OCI-LY3 (cell line): ENCODE data around the gene TRAPPC2L.

ENCODE experiments used
- H2AFZ ChIP-seq: fragments of 200-600, 300-600 bp; shearing (Covaris generic); 2 replicates; pipeline ENCODE4 v1.6.0; 2014; ENCODE audit warnings: antibody characterized with exemption, low read depth, low read length
- H3K27ac ChIP-seq: fragments of 200-600, 300-600 bp; sonication (generic); 2 replicates; pipeline ENCODE4 v1.5.1; 2014; ENCODE audit warnings: mild to moderate bottlenecking, low read length, moderate library complexity, mixed read lengths
- H3K27me3 ChIP-seq: fragments of 200-600, 300-600 bp; sonication (generic); 2 replicates; pipeline ENCODE4 v1.6.1; 2014; ENCODE audit warnings: low read depth, low read length, mixed read lengths
- H3K36me3 ChIP-seq: fragments of 200-600, 300-600 bp; sonication (generic); replicated peaks from 2 replicates; pipeline ENCODE3; 2014; ENCODE audit warnings: low read depth, low read length, mixed read lengths
- H3K4me1 ChIP-seq: fragments of 300-600, 200-600 bp; sonication (generic); 2 replicates; pipeline ENCODE4 v1.6.1; 2014; ENCODE audit warnings: low read length, mixed read lengths
- H3K4me2 ChIP-seq: fragments of 200-600, 300-600 bp; sonication (generic); 2 replicates; pipeline ENCODE4 v1.6.1; 2014; ENCODE audit warnings: low read length, mixed read lengths
- H3K4me3 ChIP-seq: fragments of 300-600, 200-600 bp; sonication (generic); 2 replicates; pipeline ENCODE4 v1.5.1; 2014; ENCODE audit warnings: antibody characterized with exemption, mild to moderate bottlenecking, low read length, moderate library complexity
- H3K79me2 ChIP-seq: fragments of 300-600, 200-600 bp; shearing (Covaris generic); 2 replicates; pipeline ENCODE4 v1.6.1; 2014; ENCODE audit warnings: mild to moderate bottlenecking, low read length, mixed read lengths
- H3K9ac ChIP-seq: fragments of 300-600, 200-600 bp; shearing (Covaris generic); 2 replicates; pipeline ENCODE4 v1.6.0; 2014; ENCODE audit warnings: mild to moderate bottlenecking, low read length, moderate library complexity
- H3K9me3 ChIP-seq: fragments of 200-600, 300-600 bp; shearing (Covaris generic); 2 replicates; pipeline ENCODE4 v1.6.1; 2014; ENCODE audit warnings: low read length, mixed read lengths; ENCODE audit not compliant: insufficient read depth
- H4K20me1 ChIP-seq: fragments of 200-600, 300-600 bp; sonication (generic); 2 replicates; pipeline ENCODE4 v1.6.1; 2016; ENCODE audit warnings: low read length, mixed read lengths; ENCODE audit not compliant: insufficient read depth
- CTCF ChIP-seq: fragments of 200-600, 300-600 bp; sonication (generic); IDR thresholded peaks from 2 replicates; pipeline ENCODE4 v1.5.1; 2014; ENCODE audit warnings: antibody characterized with exemption, low read length, low read depth
- EZH2phosphoT487 ChIP-seq: fragments of 200-600 bp; shearing (Covaris generic); IDR thresholded peaks from 2 replicates; pipeline ENCODE4 v1.6.1; 2018; ENCODE audit warnings: antibody characterized with exemption, mixed run types, low read depth

The TRAPPC2L gene

GRCh38 chr16:88814144-88814502 is 42.8 kb upstream of the TRAPPC2L start:
- Histone ChIP-seq H3K27me3 (no peaks in the 10 kb centered on the region), H4K20me1 (peaks cover 11% of the 10 kb centered on the region; the same call in 1 of the 2 replicates), H3K4me2 (no peak overlapping the region), H3K9me3 (no peaks in the 10 kb centered on the region), H2AFZ (no peak overlapping the region), H3K79me2 (peaks cover 21% of the 10 kb centered on the region), H3K4me3 (no peak overlapping the region), H3K4me1 (peaks cover 11% of the 10 kb centered on the region), H3K27ac (no peak overlapping the region), H3K36me3 (peaks cover 10% of the 10 kb centered on the region), H3K9ac (no peak overlapping the region)
- TF ChIP-seq CTCF (no peak), EZH2phosphoT487 (no peak)

DNA sequence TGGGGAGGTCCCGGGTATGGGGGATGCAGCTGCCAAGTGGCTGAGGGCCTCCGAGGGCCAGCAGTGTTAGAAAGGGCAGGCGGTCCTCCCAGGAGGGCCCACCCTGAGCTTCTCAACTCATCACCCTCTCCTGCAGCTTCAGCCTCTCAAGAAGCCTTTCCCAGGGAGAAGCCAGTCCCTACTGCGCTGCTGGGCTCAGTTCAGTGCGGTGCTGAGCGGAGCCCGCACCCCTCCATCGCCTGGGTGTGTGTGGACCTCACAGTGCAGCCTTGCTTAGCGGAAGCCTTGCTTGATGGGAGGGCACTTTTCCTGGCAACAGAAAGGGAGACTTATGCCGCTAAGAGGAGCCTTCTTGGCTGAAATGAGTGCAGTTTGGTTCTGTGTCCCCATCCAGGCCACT is 41.7 kb upstream of the TRAPPC2L start:
- no peak overlapping the region for H3K9ac ChIP-seq
- H3K4me1 ChIP-seq: peaks cover 6% of the 10 kb centered on the region

GRCh38 chr16:88815901-88816589 is 40.9 kb upstream of the TRAPPC2L start:
- H3K27ac ChIP-seq: no peak overlapping the region
- H3K9me3 ChIP-seq: no peaks in the 10 kb centered on the region
- TF ChIP-seq EZH2phosphoT487 (no peak), CTCF (peak; percentile 80)
- no peak overlapping the region for H3K9ac ChIP-seq
- peaks cover 5% of the 10 kb centered on the region for H3K79me2 ChIP-seq
- H3K27me3 ChIP-seq: no peaks in the 10 kb centered on the region
- H3K4me3 ChIP-seq: no peak overlapping the region
- H2AFZ ChIP-seq: no peak overlapping the region
- no peaks in the 10 kb centered on the region for H3K4me1 ChIP-seq
- no peak overlapping the region for H3K4me2 ChIP-seq
- no peaks in the 10 kb centered on the region for H4K20me1 ChIP-seq
- no peaks in the 10 kb centered on the region for H3K36me3 ChIP-seq

More for the DNA sequence above, 41.7 kb upstream of the TRAPPC2L start:
- H2AFZ ChIP-seq: no peak overlapping the region
- no peaks in the 10 kb centered on the region for H3K27me3 ChIP-seq
- H3K4me3 ChIP-seq: no peak overlapping the region
- H3K9me3 ChIP-seq: no peaks in the 10 kb centered on the region
- H4K20me1 ChIP-seq: peaks cover 3% of the 10 kb centered on the region; the same call in 1 of the 2 replicates
- H3K27ac ChIP-seq: no peak overlapping the region
- H3K4me2 ChIP-seq: no peak overlapping the region
- TF ChIP-seq CTCF (no peak), EZH2phosphoT487 (no peak)
- H3K36me3 ChIP-seq: no peaks in the 10 kb centered on the region
- H3K79me2 ChIP-seq: peaks cover 13% of the 10 kb centered on the region

DNA sequence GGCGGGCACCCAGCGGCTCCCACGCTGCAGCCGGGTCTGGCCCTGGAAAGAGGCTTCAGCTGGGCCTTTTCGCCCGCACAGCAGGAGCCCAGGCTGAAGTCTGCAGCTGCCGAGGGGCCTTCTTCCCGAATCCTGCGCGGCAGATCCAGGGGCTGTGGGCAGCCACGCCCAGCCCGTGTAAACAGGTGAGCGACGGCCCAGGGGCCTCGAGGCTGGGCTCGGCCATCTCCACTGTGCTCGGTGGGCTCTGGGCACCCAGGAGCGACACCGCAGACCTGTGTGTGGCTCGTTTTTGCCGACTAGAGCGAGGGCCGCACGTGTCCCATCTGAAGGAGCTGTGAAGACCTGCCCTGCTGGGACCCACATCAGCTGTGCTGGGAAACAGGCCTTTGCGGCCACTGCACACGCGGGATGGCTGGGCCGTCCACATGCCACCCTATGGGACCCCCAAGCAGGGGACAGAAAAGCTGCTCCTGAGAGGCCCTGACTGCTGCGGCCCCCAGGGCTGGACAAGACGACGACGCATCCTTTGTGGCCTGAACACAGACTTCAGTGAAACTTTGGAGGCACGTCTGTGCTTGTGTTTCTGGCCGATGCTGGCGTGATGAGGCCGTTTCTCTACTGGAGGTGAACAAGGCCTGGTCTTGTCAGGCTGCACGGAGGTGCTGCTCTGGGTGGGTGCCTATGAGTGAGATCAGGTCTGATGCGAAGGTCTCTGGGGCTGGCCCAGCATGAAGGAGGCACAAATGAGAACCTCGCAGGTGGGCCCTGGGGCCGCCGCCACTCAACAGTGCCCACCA is 40.0 kb upstream of the TRAPPC2L start:
- Histone ChIP-seq H3K9ac (no peak overlapping the region), H3K27me3 (no peaks in the 10 kb centered on the region), H3K79me2 (no peaks in the 10 kb centered on the region), H3K4me1 (no peaks in the 10 kb centered on the region), H3K27ac (no peak overlapping the region), H2AFZ (no peak overlapping the region), H3K9me3 (no peaks in the 10 kb centered on the region), H4K20me1 (no peaks in the 10 kb centered on the region), H3K4me3 (no peak overlapping the region), H3K4me2 (no peak overlapping the region), H3K36me3 (no peaks in the 10 kb centered on the region)
- no peak for TF ChIP-seq EZH2phosphoT487
- TF ChIP-seq CTCF: no peak
